GM12878 (cell line): Measurements from ENCODE around the gene HBD. TPM values are rescaled to one million over a fixed set of nuclear protein-coding genes. Genes with fewer than 3 reads are reported as not detected.

Experiments
- CHD1 ChIP-seq: IDR thresholded peaks from 2 replicates; pipeline ENCODE4 v1.6.1; 2012; ENCODE audit warnings: low read depth, low read length, improper control_type of control experiment
- DPF2 ChIP-seq: fragments of 450-650 bp; IDR thresholded peaks from 2 replicates; pipeline ENCODE4 v1.6.1; 2017; ENCODE audit warnings: mild to moderate bottlenecking
- E2F8 ChIP-seq: fragments of 450-650 bp; IDR thresholded peaks from 2 replicates; pipeline ENCODE4 v1.6.1; 2018; ENCODE audit warnings: mild to moderate bottlenecking, low read depth, moderate library complexity; ENCODE audit not compliant: partially characterized antibody
- HDGF ChIP-seq: fragments of 450-650 bp; IDR thresholded peaks from 2 replicates; pipeline ENCODE4 v1.6.1; 2016; ENCODE audit warnings: antibody characterized with exemption
- IKZF2 ChIP-seq, 2 experiments: fragments of 450-650 bp; IDR thresholded peaks; 2 replicates each; pipeline ENCODE4 v1.6.1; 2017; ENCODE audit warnings: mild to moderate bottlenecking in 2 of 2, moderate library complexity in 2 of 2
- SMAD5 ChIP-seq: IDR thresholded peaks from 2 replicates; pipeline ENCODE4 v1.6.1; 2016; ENCODE audit warnings: antibody characterized with exemption, low read depth
- ZBTB11 ChIP-seq: fragments of 450-650 bp; formaldehyde crosslinking; IDR thresholded peaks from 2 replicates; pipeline ENCODE4 v1.5.0; 2022; ENCODE audit warnings: mild to moderate bottlenecking, missing genetic modification characterization
- polyA plus RNA-seq, 11 experiments: library from polyadenylated mRNA; depleted of rRNA in 4 of 11; unstranded in 6 of 11; stranded (reverse) in 5 of 11; fragments of >200 nt; fragmentation: Nextera tagmentation in 4 of 11; fragmentation: Illumina TruSeq in 1 of 11; extraction: Ambion mirVana in 4 of 11; extraction: Trizol in 1 of 11; gene quantifications; 1 replicate in 1 of 11; 2 replicates in 10 of 11; pipeline versions ENCODE4 v1.2.1 to v1.2.3, GENCODE V29; 2011 to 2016; ENCODE audit warnings: inconsistent platforms in 2 of 11, missing spikeins in 2 of 11, low read depth in 1 of 11
- total RNA-seq, 4 experiments: library from RNA; depleted of rRNA in 3 of 4; stranded (reverse); fragments of >200 nt in 3 of 4; fragmentation: Illumina TruSeq in 1 of 4; extraction: Trizol in 1 of 4; gene quantifications; 2 replicates each; pipeline versions ENCODE4 v1.2.1 to v1.2.3, GENCODE V29; 2013 to 2021
- TF ChIP-seq, protein P1 (sequence below): fragments of 150-350 bp; IDR thresholded peaks from 2 replicates; pipeline ENCODE4 v1.6.1; 2016; ENCODE audit warnings: low read depth, low read length
- TF ChIP-seq, protein P2 (sequence below): IDR thresholded peaks from 2 replicates; pipeline ENCODE4 v1.6.1; 2011; ENCODE audit warnings: borderline replicate concordance, low read depth, mild to moderate bottlenecking, moderate library complexity, low read length; ENCODE audit not compliant: insufficient read depth, poor library complexity, severe bottlenecking

The HBD gene
- total and polyA plus RNA-seq, 10 of the 15 experiments (the other 5 are each of a cell fraction or from before 2014, with no cell fraction given), result 0.11 to 0.32 TPM; not detected in 8

DNA sequence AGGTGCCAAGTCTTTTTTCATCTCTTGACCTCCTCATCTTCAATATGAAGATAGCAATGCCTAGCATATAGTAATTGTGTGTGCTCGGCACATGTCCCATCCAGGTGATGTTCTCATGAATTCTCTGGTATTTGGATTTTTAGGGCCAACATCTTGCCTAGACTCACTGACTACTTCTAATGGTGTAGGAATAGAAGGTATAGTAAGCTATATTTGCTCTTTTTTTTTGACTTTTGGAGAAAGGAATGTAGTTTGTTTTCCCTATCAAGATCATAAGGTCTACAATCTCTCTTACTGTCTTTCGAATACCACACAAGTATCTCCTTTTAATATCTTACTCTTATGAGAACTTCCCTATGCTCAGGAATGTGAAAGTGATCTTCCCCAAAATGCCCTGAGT is 3.2 kb downstream of the HBD start (continued):
- TF ChIP-seq, protein P1, sequence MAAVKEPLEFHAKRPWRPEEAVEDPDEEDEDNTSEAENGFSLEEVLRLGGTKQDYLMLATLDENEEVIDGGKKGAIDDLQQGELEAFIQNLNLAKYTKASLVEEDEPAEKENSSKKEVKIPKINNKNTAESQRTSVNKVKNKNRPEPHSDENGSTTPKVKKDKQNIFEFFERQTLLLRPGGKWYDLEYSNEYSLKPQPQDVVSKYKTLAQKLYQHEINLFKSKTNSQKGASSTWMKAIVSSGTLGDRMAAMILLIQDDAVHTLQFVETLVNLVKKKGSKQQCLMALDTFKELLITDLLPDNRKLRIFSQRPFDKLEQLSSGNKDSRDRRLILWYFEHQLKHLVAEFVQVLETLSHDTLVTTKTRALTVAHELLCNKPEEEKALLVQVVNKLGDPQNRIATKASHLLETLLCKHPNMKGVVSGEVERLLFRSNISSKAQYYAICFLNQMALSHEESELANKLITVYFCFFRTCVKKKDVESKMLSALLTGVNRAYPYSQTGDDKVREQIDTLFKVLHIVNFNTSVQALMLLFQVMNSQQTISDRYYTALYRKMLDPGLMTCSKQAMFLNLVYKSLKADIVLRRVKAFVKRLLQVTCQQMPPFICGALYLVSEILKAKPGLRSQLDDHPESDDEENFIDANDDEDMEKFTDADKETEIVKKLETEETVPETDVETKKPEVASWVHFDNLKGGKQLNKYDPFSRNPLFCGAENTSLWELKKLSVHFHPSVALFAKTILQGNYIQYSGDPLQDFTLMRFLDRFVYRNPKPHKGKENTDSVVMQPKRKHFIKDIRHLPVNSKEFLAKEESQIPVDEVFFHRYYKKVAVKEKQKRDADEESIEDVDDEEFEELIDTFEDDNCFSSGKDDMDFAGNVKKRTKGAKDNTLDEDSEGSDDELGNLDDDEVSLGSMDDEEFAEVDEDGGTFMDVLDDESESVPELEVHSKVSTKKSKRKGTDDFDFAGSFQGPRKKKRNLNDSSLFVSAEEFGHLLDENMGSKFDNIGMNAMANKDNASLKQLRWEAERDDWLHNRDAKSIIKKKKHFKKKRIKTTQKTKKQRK, result no peak
- TF ChIP-seq SMAD5 (no peak), CHD1 (no peak), IKZF2 (IDR thresholded peaks at IDR 0.05) (no peak), ZBTB11 (CRISPR knock-in tag) (no peak), HDGF (no peak), DPF2 (no peak), E2F8 (no peak)
- TF ChIP-seq, protein P2, sequence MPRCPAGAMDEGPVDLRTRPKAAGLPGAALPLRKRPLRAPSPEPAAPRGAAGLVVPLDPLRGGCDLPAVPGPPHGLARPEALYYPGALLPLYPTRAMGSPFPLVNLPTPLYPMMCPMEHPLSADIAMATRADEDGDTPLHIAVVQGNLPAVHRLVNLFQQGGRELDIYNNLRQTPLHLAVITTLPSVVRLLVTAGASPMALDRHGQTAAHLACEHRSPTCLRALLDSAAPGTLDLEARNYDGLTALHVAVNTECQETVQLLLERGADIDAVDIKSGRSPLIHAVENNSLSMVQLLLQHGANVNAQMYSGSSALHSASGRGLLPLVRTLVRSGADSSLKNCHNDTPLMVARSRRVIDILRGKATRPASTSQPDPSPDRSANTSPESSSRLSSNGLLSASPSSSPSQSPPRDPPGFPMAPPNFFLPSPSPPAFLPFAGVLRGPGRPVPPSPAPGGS, result no peak
